Stimulated activated CD4-positive, alpha-beta T cell treated with anti-CD3 and anti-CD28 coated beads, Interleukin-1b, Interleukin-23, amount 100 ng/mL, for 48 hours (primary cell): ENCODE results near the gene FADD.

ENCODE experiments used
- DNase-seq: peaks from one replicate; pipeline ENCODE4 v3.0.0-alpha.2; 2020

FADD gene

DNA sequence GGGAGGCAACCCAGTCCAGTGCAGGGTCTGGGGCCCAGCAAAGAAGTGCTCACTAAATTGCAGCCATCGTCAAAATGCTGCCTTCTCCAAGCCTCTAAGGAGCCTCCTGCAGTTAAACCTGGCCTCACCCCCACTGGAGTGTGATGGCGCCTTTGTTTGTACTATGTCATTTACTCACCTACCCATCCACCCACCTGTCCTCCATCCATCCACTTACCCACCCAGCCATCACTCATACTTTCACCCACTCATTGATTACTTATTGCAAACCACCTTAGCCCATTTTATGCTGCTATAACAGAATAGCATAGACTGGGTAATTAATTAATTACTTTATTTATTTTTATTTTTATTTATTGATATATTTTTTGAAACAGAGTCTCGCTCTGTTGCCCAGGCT is 38.6 kb downstream of the FADD start:
- DNase-seq, result no peak

- DNase-seq, result no peak
Measured at GRCh38 chr11:70242885-70243284, 39.8 kb downstream of the FADD start.

DNA sequence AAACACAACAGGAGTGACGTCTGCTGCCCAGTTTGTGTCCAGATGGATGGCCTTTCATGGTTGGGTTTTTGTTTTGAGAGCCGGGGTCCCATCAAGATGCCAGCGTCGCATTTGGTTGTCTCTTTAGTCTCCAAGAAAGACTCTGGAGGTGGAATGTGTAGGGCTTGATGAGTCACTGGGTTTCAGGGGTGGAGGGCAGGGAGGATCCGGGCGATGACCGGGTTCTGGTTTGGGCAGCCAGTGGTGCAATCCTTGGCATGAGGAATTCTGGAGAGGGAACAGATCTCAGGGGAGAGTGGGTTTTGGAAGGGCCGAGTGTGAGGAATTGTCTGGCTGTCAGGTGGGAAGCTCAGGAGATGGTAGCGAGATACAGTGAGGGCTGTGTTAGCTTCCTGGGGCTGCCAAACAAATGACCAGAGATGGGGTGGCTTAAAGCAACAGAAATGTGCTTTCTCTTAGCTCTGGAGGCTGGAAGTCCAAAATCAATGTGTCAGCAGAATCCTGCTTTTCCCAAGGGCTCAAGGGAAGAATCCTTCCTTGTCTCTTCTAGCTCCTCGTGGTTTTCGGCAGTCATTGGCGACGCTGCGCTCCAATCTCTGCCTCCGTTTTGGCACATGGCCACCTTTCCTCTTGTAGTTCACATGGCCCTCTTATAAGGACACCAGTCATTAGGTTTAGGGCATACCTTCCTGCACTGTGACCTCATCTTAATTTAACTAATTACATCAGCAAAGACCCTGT is 41.0 kb downstream of the FADD start:
- DNase-seq, result no peak

- DNase-seq, result no peak
Measured at GRCh38 chr11:70244698-70245097, 41.6 kb downstream of the FADD start.

DNA sequence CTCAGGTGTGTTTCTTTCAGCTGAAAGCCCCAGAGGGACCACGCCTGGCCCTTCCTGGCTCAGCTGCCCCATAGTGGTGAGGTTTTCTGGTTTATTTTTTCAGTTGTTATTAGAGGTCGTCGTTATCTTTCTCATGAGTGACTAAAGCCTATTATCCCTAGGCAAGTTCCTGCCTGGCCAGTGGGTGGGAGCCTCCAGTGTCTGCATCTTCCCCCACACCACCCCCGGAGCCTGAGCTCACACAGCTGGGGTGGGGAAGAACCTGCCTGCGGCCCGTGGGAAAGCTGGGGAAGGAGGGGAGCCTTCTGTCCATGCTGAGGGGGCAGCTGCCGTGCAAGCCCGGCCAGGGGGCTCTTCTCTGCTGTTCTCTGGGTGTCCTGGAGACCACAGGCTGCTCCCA is 43.1 kb downstream of the FADD start:
- no peak for DNase-seq

DNA sequence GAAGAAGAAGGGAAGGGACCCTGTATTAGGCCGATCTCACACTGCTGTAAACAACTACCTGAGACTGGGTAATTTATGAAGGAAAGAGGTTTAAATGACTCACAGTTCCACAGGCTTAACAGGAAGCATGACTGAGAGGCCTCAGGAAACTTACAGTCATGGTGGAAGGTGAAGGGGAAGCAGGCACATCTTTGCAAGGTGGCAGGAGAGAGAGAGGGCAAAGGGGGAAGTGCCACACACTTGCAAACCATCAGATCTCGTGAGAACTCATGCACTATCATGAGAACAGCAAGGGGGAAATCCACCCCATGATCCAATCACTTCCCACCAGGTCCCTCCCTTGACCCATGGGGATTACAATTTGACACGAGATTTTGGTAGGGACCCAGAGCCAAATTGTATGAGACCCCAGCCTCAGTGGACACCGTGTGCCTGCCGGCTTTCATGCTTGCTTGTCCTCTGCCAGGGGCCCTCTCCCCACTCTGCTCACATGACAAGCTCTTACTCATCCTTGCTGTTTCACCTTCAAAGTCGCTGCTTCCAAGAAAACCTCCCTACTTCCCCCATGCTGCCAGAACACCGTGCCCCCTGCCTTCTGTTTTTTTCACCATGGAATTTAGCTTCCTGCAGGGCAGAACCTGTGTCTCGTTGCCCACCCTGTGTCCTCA is 44.1 kb downstream of the FADD start:
- no peak for DNase-seq

DNA sequence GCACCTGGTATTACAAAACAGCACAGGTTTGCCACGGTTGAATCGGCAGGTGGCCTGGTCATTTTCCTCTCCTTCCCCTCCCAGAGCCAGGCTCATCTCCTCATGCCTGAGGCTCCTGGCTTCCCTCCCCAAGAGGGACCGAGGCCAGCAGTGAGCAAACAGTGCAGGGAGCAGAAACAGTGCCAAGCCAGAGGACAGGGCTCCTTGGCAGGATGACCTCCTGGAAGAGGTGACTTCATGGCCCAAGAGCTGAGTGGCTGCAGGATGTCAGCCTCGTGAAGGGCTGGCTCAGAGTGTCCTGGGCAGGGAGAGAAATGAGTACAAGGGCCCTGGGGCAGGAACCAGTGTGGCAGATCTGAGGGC is 44.6 kb downstream of the FADD start:
- no peak for DNase-seq

- DNase-seq, result no peak
Measured at GRCh38 chr11:70250876-70251658, 48.0 kb downstream of the FADD start.

- no peak for DNase-seq
Measured at GRCh38 chr11:70251659-70252321, 48.7 kb downstream of the FADD start.

- no peak for DNase-seq
Measured at GRCh38 chr11:70252844-70253243, 49.7 kb downstream of the FADD start.

DNA sequence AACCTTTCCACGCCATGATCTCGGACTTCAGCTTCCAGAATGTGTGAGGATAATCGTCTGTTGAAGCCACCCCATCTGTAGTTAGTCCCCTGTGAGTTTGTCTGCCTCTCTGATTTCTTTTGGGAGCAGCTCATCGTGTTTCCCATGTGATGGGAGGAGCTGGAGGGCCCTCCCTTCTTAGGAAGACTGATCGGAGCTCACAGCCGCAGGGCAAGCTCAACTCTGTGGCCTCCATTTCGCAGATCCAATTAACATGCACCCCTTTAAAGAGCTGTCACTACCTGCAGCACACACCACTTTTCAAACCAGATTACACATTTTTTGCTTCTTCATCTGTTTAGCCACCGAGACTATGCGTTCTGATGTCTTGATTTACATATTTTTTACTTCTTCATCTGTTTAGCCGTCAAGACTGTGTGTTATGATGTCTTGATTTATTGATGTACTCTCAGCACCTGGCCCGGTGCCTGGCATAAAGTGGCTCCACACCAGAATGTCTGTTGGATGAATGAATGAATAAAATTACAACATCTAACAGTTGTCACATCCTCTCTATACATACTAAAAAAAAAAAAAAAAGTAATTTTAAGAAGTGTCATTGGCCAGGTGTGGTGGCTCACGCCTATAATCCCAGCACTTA is 52.5 kb downstream of the FADD start:
- no peak for DNase-seq
